HG03378 (cell line): ENCODE data around the gene STRIP1.

ENCODE experiments used
- ATAC-seq: cut with Tn5 transposase; IDR thresholded peaks from one replicate; pipeline ENCODE4 v1.9.1; 2021; ENCODE audit warnings: mild to moderate bottlenecking, moderate library complexity; ENCODE audit not compliant: unreplicated experiment

Gene STRIP1

GRCh38 chr1:110034451-110035235 is at the start of gene STRIP1:
Gene STRIP1 (plus strand): TSS chr1:110034624. CDS start chr1:110034638, 14 bp downstream.
- peak; percentile 89 for ATAC-seq

GRCh38 chr1:109985247-109986053 is 49.0 kb upstream of the STRIP1 start:
- no peak for ATAC-seq

- ATAC-seq = no peak
These were observed 48.4 kb upstream of the STRIP1 start for GRCh38 chr1:109986054-109986444.

- no peak for ATAC-seq
These were observed 46.0 kb upstream of the STRIP1 start for GRCh38 chr1:109988349-109988914.

- no peak for ATAC-seq
These were observed 44.7 kb upstream of the STRIP1 start for GRCh38 chr1:109989506-109990301.

GRCh38 chr1:109990302-109990653 is 44.1 kb upstream of the STRIP1 start:
- ATAC-seq = no peak

- ATAC-seq = no peak
These were observed 43.0 kb upstream of the STRIP1 start for GRCh38 chr1:109991400-109991925.

GRCh38 chr1:109993885-109994284 is 40.5 kb upstream of the STRIP1 start:
- no peak for ATAC-seq

GRCh38 chr1:109994654-109995053 is 39.8 kb upstream of the STRIP1 start:
- ATAC-seq = no peak

- no peak for ATAC-seq
These were observed 38.9 kb upstream of the STRIP1 start for GRCh38 chr1:109995536-109995935.

- ATAC-seq = no peak
These were observed 37.9 kb upstream of the STRIP1 start for GRCh38 chr1:109996476-109996875.

- ATAC-seq = no peak
These were observed 37.1 kb upstream of the STRIP1 start for GRCh38 chr1:109997204-109997866.

- ATAC-seq = no peak
These were observed 36.6 kb upstream of the STRIP1 start for GRCh38 chr1:109997867-109998229.

GRCh38 chr1:110002695-110003094 is 31.7 kb upstream of the STRIP1 start:
- ATAC-seq = no peak

- ATAC-seq = peak; percentile 49
These were observed 30.5 kb upstream of the STRIP1 start for GRCh38 chr1:110003747-110004428.

GRCh38 chr1:110004583-110004982 is 29.8 kb upstream of the STRIP1 start:
- ATAC-seq = no peak

- ATAC-seq = no peak
These were observed 28.5 kb upstream of the STRIP1 start for GRCh38 chr1:110005971-110006370.

- no peak for ATAC-seq
These were observed 27.9 kb upstream of the STRIP1 start for GRCh38 chr1:110006516-110006915.

GRCh38 chr1:110007046-110007830 is 27.2 kb upstream of the STRIP1 start:
- ATAC-seq = no peak
